Thyroid gland (tissue), 4 donors: Measurements from ENCODE around the gene SVEP1. TPM values are rescaled to one million over a fixed set of nuclear protein-coding genes. Genes with fewer than 3 reads are reported as not detected.

Source experiments
- DNase-seq, 2 donors: peaks; one replicate each; pipeline ENCODE4 v3.0.0-alpha.2; 2019
- H3K27ac ChIP-seq, 3 donors: fragments of 200-600 bp; sonication (generic); 1 replicate in 2 of 3; 2 replicates in 1 of 3; pipeline ENCODE4 v1.5.1; 2016 to 2019; ENCODE audit warnings: mild to moderate bottlenecking in 1 of 3, moderate library complexity in 1 of 3
- H3K27me3 ChIP-seq: fragments of 200-600 bp; sonication (generic); one replicate; pipeline ENCODE4 v1.5.1; 2019
- H3K36me3 ChIP-seq, 2 donors: fragments of 200-600 bp; sonication (generic); one replicate each; pipeline ENCODE4 v1.5.1; 2016 to 2019
- H3K4me1 ChIP-seq, 2 donors: fragments of 200-600 bp; sonication (generic); one replicate each; pipeline ENCODE4 v1.5.1; 2017 to 2019
- H3K4me3 ChIP-seq, 3 donors: fragments of 200-600 bp; sonication (generic); replicated peaks in 1 of 3; 1 replicate in 2 of 3; 2 replicates in 1 of 3; pipeline ENCODE4 v1.5.1; 2016; ENCODE audit warnings: mild to moderate bottlenecking in 1 of 3
- H3K9me3 ChIP-seq: fragments of 200-600 bp; sonication (generic); one replicate; pipeline ENCODE4 v1.5.1; 2017
- CTCF ChIP-seq, 6 experiments: fragments of 200-600 bp in 3 of 6; fragments of 450-650 bp in 3 of 6; sonication (generic) in 3 of 6; IDR thresholded peaks; one replicate each; pipeline ENCODE4 v1.5.1; 2016 to 2019; ENCODE audit warnings: antibody characterized with exemption in 6 of 6, mild to moderate bottlenecking in 2 of 6, inconsistent platforms in 1 of 6, moderate library complexity in 1 of 6
- POLR2A ChIP-seq, 2 donors: fragments of 450-650 bp; IDR thresholded peaks; one replicate each; pipeline ENCODE4 v1.6.1; 2017; ENCODE audit warnings: antibody characterized with exemption in 2 of 2, mild to moderate bottlenecking in 2 of 2, moderate library complexity in 1 of 2
- WGBS, 2 donors: methylation state at CpG; one replicate each; pipeline ENCODE4 v1.1.5; 2017; 5-methylcytosine and 5-hydroxymethylcytosine counted together
- intact Hi-C: fragments of 100-400 bp; cut with DNase I; formaldehyde crosslinking; loops from one replicate; pipeline ENCODE4 v1.15.1; 2023
- total RNA-seq, 4 donors: library from RNA; depleted of rRNA; stranded (reverse); fragments of >200 nt; gene quantifications; one replicate each; pipeline ENCODE4 v1.2.3, GENCODE V29; 2016

SVEP1 gene
- total RNA-seq, 4 donors from 2014 or later, result 14.1 to 55.5 (median 31.9) TPM

GRCh38 chr9:110340306-110340705 lies 239.2 kb downstream of the SVEP1 start:
- DNase-seq, result no peak
- Histone ChIP-seq H3K36me3 (no peaks in the 10 kb centered on the region), H3K27ac (no peak overlapping the region), H3K9me3 (no peaks in the 10 kb centered on the region), H3K4me3 (no peak overlapping the region), H3K27me3 (no peaks in the 10 kb centered on the region), H3K4me1 (no peaks in the 10 kb centered on the region)
- intact Hi-C loops, result no loop called here
- WGBS, 2 donors, result 79 to 88% methylated on average over 2 of the region's 2 CpGs
- TF ChIP-seq CTCF (IDR thresholded peaks at IDR 0.05) (no peak), POLR2A (IDR thresholded peaks at IDR 0.05) (no peak)

GRCh38 chr9:110338143-110338542 lies 241.4 kb downstream of the SVEP1 start:
- Histone ChIP-seq H3K9me3 (no peaks in the 10 kb centered on the region), H3K36me3 (no peaks in the 10 kb centered on the region), H3K27me3 (no peaks in the 10 kb centered on the region), H3K27ac (no peak overlapping the region), H3K4me3 (no peak overlapping the region), H3K4me1 (no peaks in the 10 kb centered on the region)
- WGBS, 2 donors, result 63 to 79% methylated on average over 1 of the region's 1 CpG
- intact Hi-C loops, result no loop called here
- no peak for DNase-seq
- no peak for TF ChIP-seq POLR2A (IDR thresholded peaks at IDR 0.05)
- no peak for TF ChIP-seq CTCF (IDR thresholded peaks at IDR 0.05)

- no peak within 1 kb of the TSS for H3K4me3 ChIP-seq
- no peak within 1 kb of the TSS for H3K27ac ChIP-seq
- no peaks in the 10 kb centered on the region for H3K9me3 ChIP-seq
- WGBS, 2 donors, result 81 to 92% methylated on average over 1 of the region's 1 CpG
- intact Hi-C loops, result no loop called here
- no peak for DNase-seq
- H3K36me3 ChIP-seq, result no peaks in the 10 kb centered on the region
- H3K27me3 ChIP-seq, result no peaks in the 10 kb centered on the region
- TF ChIP-seq CTCF (IDR thresholded peaks at IDR 0.05) (no peak), POLR2A (IDR thresholded peaks at IDR 0.05) (no peak)
- no peaks in the 10 kb centered on the region for H3K4me1 ChIP-seq
Measured at GRCh38 chr9:110337727-110338126, 241.8 kb downstream of the SVEP1 start, which contains the start of gene TXNDC8. TSS of gene TXNDC8 (minus strand) at chr9:110337863.

- DNase-seq, result no peak
- Histone ChIP-seq H3K4me3 (no peak overlapping the region), H3K36me3 (no peaks in the 10 kb centered on the region), H3K27me3 (no peaks in the 10 kb centered on the region), H3K9me3 (no peaks in the 10 kb centered on the region), H3K4me1 (no peaks in the 10 kb centered on the region), H3K27ac (no peak overlapping the region)
- 92 to 100% methylated on average over 1 of the region's 1 CpG for WGBS, 2 donors
- TF ChIP-seq CTCF (IDR thresholded peaks at IDR 0.05) (no peak), POLR2A (IDR thresholded peaks at IDR 0.05) (no peak)
- intact Hi-C loops, result no loop called here
Measured at GRCh38 chr9:110336363-110336762, 243.2 kb downstream of the SVEP1 start.

GRCh38 chr9:110334871-110335270 lies 244.7 kb downstream of the SVEP1 start:
- H3K4me3 ChIP-seq, result no peak overlapping the region
- H3K27ac ChIP-seq, result no peak overlapping the region
- no peaks in the 10 kb centered on the region for H3K27me3 ChIP-seq
- H3K36me3 ChIP-seq, result no peaks in the 10 kb centered on the region
- no peaks in the 10 kb centered on the region for H3K4me1 ChIP-seq
- intact Hi-C loops, result no loop called here
- H3K9me3 ChIP-seq, result no peaks in the 10 kb centered on the region
- TF ChIP-seq POLR2A (IDR thresholded peaks at IDR 0.05) (no peak), CTCF (IDR thresholded peaks at IDR 0.05) (no peak)
- no peak for DNase-seq
